Keratinocyte (primary cell): Measurements from ENCODE around the gene FAM162A.

Experiments used
- CTCF ChIP-seq, 3 experiments: IDR thresholded peaks in 1 of 3; conservative IDR thresholded peaks in 1 of 3; optimal IDR thresholded peaks in 1 of 3; 2 replicates in 2 of 3; 3 replicates in 1 of 3; pipeline versions ENCODE3 to v1.5.1; 2011; ENCODE audit warnings: low read length in 3 of 3, mild to moderate bottlenecking in 3 of 3, moderate library complexity in 2 of 3, control low read depth in 1 of 3, inconsistent platforms in 1 of 3; ENCODE audit not compliant: insufficient read depth in 2 of 3; ENCODE audit errors: extremely low read depth in 1 of 3
- EZH2 ChIP-seq: IDR thresholded peaks from one replicate; pipeline ENCODE4 v1.6.1; 2012; ENCODE audit warnings: inconsistent platforms, mild to moderate bottlenecking, low read length, moderate library complexity

- TF ChIP-seq CTCF (optimal IDR thresholded peaks at IDR 0.05 in 1 of 3, IDR thresholded peaks at IDR 0.05 in 1 of 3, conservative IDR thresholded peaks at IDR 0.05 in 1 of 3; ENCODE audit: extremely low read depth in 1 of 3, insufficient read depth in 2 of 3, low read length in 3 of 3) (no peak), EZH2 (no peak)
Observed at GRCh38 chr3:122427857-122428471, 44.0 kb downstream of the FAM162A start.
